ENCODE results near the gene GSTP1.

Gene GSTP1

DNA sequence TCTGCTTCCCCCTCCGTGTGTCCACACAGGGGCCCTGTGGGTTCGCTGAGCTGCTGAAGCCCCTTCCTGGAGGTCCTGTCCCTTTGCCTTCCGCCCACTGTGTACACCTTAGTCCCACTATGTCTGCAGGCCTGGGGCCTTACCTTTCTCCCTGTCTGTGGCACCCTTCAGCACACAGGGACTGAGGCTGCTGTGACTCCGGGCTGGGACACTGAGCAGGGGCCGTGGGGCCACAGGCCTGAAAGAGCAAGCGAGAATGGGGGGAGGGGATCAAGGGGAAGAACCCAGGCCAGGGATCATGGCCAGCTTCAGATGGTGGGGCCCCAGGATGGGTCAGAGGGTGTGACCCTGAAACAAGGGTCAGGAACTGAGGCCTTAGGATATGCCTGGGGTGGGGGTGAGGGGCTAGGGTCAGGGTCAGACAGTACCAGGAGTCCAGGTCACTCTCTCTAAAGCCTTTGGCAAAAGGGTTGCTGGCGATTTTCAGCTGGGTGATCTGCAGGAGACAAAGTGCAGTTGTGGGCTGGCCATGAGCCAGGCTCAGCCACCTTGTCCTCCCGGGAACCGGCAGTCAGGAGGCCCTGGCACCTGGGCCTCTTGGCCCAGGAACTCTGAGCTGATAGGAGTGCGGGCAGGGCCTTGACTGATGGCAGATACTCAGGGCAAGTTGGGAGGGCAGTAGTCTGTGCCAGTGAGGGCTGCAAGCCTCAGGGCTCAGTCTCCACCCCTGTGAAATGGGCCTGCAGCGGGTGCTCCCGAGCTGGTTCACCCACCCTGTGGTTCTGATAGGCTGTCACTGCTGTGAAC is 48.8 kb downstream of the GSTP1 start:
- DNase-seq: no peak

GRCh38 chr11:67632982-67633755 is 49.6 kb downstream of the GSTP1 start:
- DNase-seq: no peak

GRCh38 chr11:67633758-67634365 is 50.2 kb downstream of the GSTP1 start:
- DNase-seq: no peak

GRCh38 chr11:67634366-67635230 is 51.0 kb downstream of the GSTP1 start:
- no peak for DNase-seq

DNA sequence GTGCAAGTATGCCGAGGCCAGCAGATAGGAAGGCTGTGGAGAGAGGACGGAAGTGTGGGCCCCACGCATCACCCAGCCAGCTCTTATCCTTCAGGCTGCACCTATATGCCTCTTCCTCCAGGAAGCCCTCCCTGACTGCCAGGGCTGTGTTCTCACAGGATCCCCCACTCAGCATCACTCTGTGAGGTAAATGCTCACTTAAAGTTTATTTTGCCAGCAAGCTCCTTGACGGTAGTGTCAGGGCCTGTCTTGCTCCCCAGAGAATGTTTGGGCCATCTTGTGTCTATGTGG is 51.6 kb downstream of the GSTP1 start:
- DNase-seq: no peak
